IMR-90 (cell line): Measurements from ENCODE around the gene CCDC171.

ENCODE experiments used
- CHD1 ChIP-seq: IDR thresholded peaks from 2 replicates; pipeline ENCODE4 v1.6.1; 2012; ENCODE audit warnings: low read depth, low read length, improper control_type of control experiment
- CTCF ChIP-seq: conservative IDR thresholded peaks from 2 replicates; pipeline ENCODE4 v1.5.1; 2012; ENCODE audit warnings: mild to moderate bottlenecking, low read depth, low read length, improper control_type of control experiment
- MAZ ChIP-seq: IDR thresholded peaks from 2 replicates; pipeline ENCODE4 v1.6.1; 2012; ENCODE audit warnings: low read depth, mild to moderate bottlenecking, low read length, improper control_type of control experiment, moderate library complexity, borderline replicate concordance
- MXI1 ChIP-seq: IDR thresholded peaks from 2 replicates; pipeline ENCODE4 v1.6.1; 2012; ENCODE audit warnings: low read depth, mild to moderate bottlenecking, low read length, moderate library complexity, borderline replicate concordance
- POLR2A ChIP-seq: IDR thresholded peaks from 2 replicates; pipeline ENCODE4 v1.6.1; 2012; ENCODE audit warnings: mild to moderate bottlenecking, low read depth, low read length
- RCOR1 ChIP-seq: IDR thresholded peaks from 2 replicates; pipeline ENCODE4 v1.6.1; 2012; ENCODE audit warnings: mild to moderate bottlenecking, low read length, improper control_type of control experiment; ENCODE audit not compliant: insufficient replicate concordance

GRCh38 chr9:15746905-15747304 is 194.1 kb downstream of the CCDC171 start:
- TF ChIP-seq POLR2A: no peak
- TF ChIP-seq RCOR1: no peak
- no peak for TF ChIP-seq CHD1
- no peak for TF ChIP-seq MXI1
- no peak for TF ChIP-seq CTCF
- TF ChIP-seq MAZ: no peak
